ENCODE results near the gene OR8H3. TPM values are rescaled to one million over a fixed set of nuclear protein-coding genes. Genes with fewer than 3 reads are reported as not detected.

OR8H3 gene
- total and polyA plus RNA-seq, 8 donors: not detected

DNA sequence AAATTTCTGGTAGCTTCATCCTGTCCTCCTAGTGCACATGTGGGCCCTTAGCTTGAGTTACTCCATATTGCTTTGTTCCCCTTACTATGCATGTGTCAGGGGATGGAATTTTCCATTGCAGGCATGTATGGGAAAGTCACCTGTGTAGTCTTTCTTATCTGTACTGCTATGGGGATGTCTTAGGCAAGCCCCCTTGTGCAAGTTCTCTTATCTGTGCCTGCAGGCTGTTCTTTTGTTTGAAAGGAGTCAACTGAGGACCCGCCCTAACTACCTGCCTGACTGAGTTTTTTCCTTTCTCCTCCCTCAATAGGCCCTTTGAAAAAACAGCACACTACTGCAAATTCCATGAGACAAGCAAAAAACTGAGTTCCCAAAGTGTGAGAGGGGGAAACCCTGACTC is 29.2 kb downstream of the OR8H3 start:
- no peak overlapping the region for H3K4me3 ChIP-seq
- H3K36me3 ChIP-seq: no peaks in the 10 kb centered on the region
- TF ChIP-seq, protein P1, sequence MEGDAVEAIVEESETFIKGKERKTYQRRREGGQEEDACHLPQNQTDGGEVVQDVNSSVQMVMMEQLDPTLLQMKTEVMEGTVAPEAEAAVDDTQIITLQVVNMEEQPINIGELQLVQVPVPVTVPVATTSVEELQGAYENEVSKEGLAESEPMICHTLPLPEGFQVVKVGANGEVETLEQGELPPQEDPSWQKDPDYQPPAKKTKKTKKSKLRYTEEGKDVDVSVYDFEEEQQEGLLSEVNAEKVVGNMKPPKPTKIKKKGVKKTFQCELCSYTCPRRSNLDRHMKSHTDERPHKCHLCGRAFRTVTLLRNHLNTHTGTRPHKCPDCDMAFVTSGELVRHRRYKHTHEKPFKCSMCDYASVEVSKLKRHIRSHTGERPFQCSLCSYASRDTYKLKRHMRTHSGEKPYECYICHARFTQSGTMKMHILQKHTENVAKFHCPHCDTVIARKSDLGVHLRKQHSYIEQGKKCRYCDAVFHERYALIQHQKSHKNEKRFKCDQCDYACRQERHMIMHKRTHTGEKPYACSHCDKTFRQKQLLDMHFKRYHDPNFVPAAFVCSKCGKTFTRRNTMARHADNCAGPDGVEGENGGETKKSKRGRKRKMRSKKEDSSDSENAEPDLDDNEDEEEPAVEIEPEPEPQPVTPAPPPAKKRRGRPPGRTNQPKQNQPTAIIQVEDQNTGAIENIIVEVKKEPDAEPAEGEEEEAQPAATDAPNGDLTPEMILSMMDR (IDR thresholded peaks at IDR 0.05): no peak
- no peaks in the 10 kb centered on the region for H3K27me3 ChIP-seq
- H3K4me1 ChIP-seq: no peaks in the 10 kb centered on the region
- H3K9me3 ChIP-seq: peaks cover 0 to 48% of the 10 kb centered on the region in 2 donors
- DNase-seq: no peak
- intact Hi-C loops (cut with DNase I): no loop called here
- ATAC-seq: no peak
- H3K27ac ChIP-seq: no peak overlapping the region

DNA sequence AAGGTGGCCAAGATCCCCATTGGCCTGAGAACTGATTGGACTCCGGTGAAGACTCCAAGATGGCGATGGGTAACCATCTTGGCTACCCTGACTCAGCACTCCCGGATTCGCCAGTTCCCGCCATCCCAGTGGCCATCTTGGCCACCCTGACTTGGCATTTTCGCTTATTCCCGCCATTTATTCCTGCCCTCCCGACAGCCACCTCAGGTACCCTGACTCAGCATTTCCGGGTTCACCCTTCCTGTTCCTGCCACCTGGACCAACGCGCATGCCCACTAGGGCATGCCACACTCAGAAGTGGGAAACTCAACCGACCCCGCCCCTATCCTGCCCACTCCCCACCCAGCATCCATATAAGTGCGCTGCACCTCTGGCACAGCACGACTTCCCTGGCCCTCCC is 30.2 kb downstream of the OR8H3 start:
- no peak for DNase-seq
- Histone ChIP-seq H3K27me3 (no peaks in the 10 kb centered on the region), H3K36me3 (no peaks in the 10 kb centered on the region), H3K27ac (no peak overlapping the region), H3K4me1 (no peaks in the 10 kb centered on the region), H3K9me3 (peaks cover 0 to 43% of the 10 kb centered on the region in 2 donors), H3K4me3 (no peak overlapping the region)
- ATAC-seq: no peak
- intact Hi-C loops (cut with DNase I): no loop called here
- TF ChIP-seq, protein P1 (IDR thresholded peaks at IDR 0.05): no peak

DNA sequence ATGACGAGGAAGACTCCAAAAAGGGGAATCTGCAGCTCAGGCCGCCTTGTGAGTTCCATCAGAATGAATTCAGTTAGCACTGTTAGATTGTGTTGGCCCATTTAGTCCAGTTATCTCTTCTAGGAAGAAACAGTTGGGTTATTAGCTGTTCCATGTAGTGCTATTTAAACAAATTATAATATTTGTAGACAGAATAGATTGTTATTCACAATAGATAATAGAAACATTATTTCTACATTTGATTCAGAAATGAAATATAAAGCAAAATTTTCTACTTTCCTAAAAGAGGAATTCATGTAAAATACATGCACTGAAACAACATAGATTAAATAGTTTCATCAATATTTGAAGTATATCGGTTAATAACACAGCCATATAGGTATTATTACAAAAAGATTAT is 38.0 kb downstream of the OR8H3 start, which contains the start of gene OR8K5:
Gene OR8K5 (minus strand): TSS at position 101 of the 400 bp plus-strand sequence. CDS start 0 bp downstream, at position 101.
- intact Hi-C loops (cut with DNase I): no loop called here
- TF ChIP-seq, protein P1 (IDR thresholded peaks at IDR 0.05): no peak
- H3K27ac ChIP-seq: no peak within 1 kb of the TSS
- no peak for DNase-seq
- H3K4me3 ChIP-seq: no peak within 1 kb of the TSS
- no peaks in the 10 kb centered on the region for H3K4me1 ChIP-seq
- no peak for ATAC-seq
- H3K36me3 ChIP-seq: no peaks in the 10 kb centered on the region
- peaks cover 0 to 13% of the 10 kb centered on the region in 2 donors for H3K9me3 ChIP-seq
- H3K27me3 ChIP-seq: no peaks in the 10 kb centered on the region

- Histone ChIP-seq H3K27ac (no peak overlapping the region), H3K9me3 (peaks cover 0 to 6% of the 10 kb centered on the region in 2 donors), H3K4me3 (no peak overlapping the region), H3K27me3 (no peaks in the 10 kb centered on the region), H3K4me1 (no peaks in the 10 kb centered on the region), H3K36me3 (no peaks in the 10 kb centered on the region)
- TF ChIP-seq, protein P1 (IDR thresholded peaks at IDR 0.05): no peak
- DNase-seq (no peak), ATAC-seq (no peak)
- intact Hi-C loops (cut with DNase I): no loop called here
These were observed 41.6 kb downstream of the OR8H3 start for GRCh38 chr11:56163804-56164203.

DNA sequence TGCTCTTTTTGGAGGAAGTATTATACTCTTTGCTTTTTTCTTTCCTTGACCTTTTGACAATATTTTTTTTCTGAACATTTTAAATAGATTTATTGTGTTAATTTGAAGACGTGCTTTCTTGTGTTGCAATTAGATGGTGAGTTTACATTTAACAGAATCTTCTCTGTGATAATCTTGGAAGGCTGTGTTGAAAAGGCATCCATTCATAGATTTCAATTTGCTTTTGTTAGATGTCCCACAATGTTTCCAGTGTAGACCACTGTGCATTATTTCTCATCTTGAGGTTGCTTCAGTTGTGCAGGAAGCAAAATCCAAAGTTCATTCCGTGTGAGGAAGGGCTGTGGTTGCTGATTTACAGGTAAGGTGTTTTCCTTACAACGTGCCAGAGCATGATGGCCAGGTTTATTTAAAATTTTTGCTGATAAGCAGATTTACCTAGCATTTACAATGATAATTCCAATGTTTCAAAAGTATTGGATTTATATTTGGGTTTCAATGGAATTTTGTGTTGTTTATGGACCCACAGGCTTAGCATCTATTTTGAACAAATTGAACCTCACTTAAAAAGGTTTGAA is 50.2 kb downstream of the OR8H3 start:
- no peak for ATAC-seq
- TF ChIP-seq, protein P1 (IDR thresholded peaks at IDR 0.05): no peak

More for the DNA sequence above, 50.2 kb downstream of the OR8H3 start:
- Histone ChIP-seq H3K4me3 (no peak overlapping the region), H3K27ac (no peak overlapping the region), H3K36me3 (no peaks in the 10 kb centered on the region), H3K4me1 (no peaks in the 10 kb centered on the region), H3K9me3 (no peaks in the 10 kb centered on the region), H3K27me3 (no peaks in the 10 kb centered on the region)
- DNase-seq: no peak
- intact Hi-C loops (cut with DNase I): no loop called here

Other genes with a start within 250 kb of the OR8H3 start
- gene TRIM51, start 239.1 kb upstream of the OR8H3 start, total RNA-seq: not detected
- not detected for gene TRIM51, start 239.1 kb upstream of the OR8H3 start, polyA plus RNA-seq (ENCODE audit: insufficient read length in 6 of 6)
- not detected for gene OR5W2, start 207.8 kb upstream of the OR8H3 start, total RNA-seq
- not detected for gene OR5W2, start 207.8 kb upstream of the OR8H3 start, polyA plus RNA-seq (ENCODE audit: insufficient read length in 6 of 6)
- not detected for gene OR5I1, start 186.0 kb upstream of the OR8H3 start, total RNA-seq
- gene OR5I1, start 186.0 kb upstream of the OR8H3 start, polyA plus RNA-seq (ENCODE audit: insufficient read length in 6 of 6): not detected
- gene OR10AG1, start 152.4 kb upstream of the OR8H3 start, total RNA-seq: not detected
- gene OR10AG1, start 152.4 kb upstream of the OR8H3 start, polyA plus RNA-seq (ENCODE audit: insufficient read length in 6 of 6): not detected
- not detected for gene OR5F1, start 127.7 kb upstream of the OR8H3 start, total RNA-seq
- not detected for gene OR5F1, start 127.7 kb upstream of the OR8H3 start, polyA plus RNA-seq (ENCODE audit: insufficient read length in 6 of 6)
- gene OR5AS1, start 94.7 kb upstream of the OR8H3 start, total RNA-seq: not detected
- under 1 TPM; 0.04 to 0.14 (median 0.07) TPM for gene OR5AS1, start 94.7 kb upstream of the OR8H3 start, polyA plus RNA-seq (ENCODE audit: insufficient read length in 6 of 6)
- not detected for gene OR8I2, start 29.1 kb upstream of the OR8H3 start, total RNA-seq
- not detected for gene OR8I2, start 29.1 kb upstream of the OR8H3 start, polyA plus RNA-seq (ENCODE audit: insufficient read length in 6 of 6)
- not detected for gene OR8H2, start 18.7 kb upstream of the OR8H3 start, total RNA-seq
- under 1 TPM in 3 of 6 donors, not detected in 3; 0.04 to 0.07 (median 0.06) TPM for gene OR8H2, start 18.7 kb upstream of the OR8H3 start, polyA plus RNA-seq (ENCODE audit: insufficient read length in 6 of 6)
- not detected for gene OR8J3, start 17.8 kb downstream of the OR8H3 start, total RNA-seq
- gene OR8J3, start 17.8 kb downstream of the OR8H3 start, polyA plus RNA-seq (ENCODE audit: insufficient read length in 6 of 6): not detected
- gene OR8K5, start 37.9 kb downstream of the OR8H3 start, total RNA-seq: not detected
- gene OR8K5, start 37.9 kb downstream of the OR8H3 start, polyA plus RNA-seq (ENCODE audit: insufficient read length in 6 of 6): not detected
- not detected for gene OR5J2, start 54.2 kb downstream of the OR8H3 start, total RNA-seq
- gene OR5J2, start 54.2 kb downstream of the OR8H3 start, polyA plus RNA-seq (ENCODE audit: insufficient read length in 6 of 6): not detected
- not detected for gene OR5T2, start 111.9 kb downstream of the OR8H3 start, total RNA-seq
- gene OR5T2, start 111.9 kb downstream of the OR8H3 start, polyA plus RNA-seq (ENCODE audit: insufficient read length in 6 of 6): not detected
- gene OR5T3, start 129.9 kb downstream of the OR8H3 start, total RNA-seq: not detected
- gene OR5T3, start 129.9 kb downstream of the OR8H3 start, polyA plus RNA-seq (ENCODE audit: insufficient read length in 6 of 6): not detected
- gene OR5T1, start 151.8 kb downstream of the OR8H3 start, total RNA-seq: not detected
- not detected for gene OR5T1, start 151.8 kb downstream of the OR8H3 start, polyA plus RNA-seq (ENCODE audit: insufficient read length in 6 of 6)
- not detected for gene OR8H1, start 169.9 kb downstream of the OR8H3 start, total RNA-seq
- under 1 TPM in 2 of 6 donors, not detected in 4; 0.04 to 0.06 TPM for gene OR8H1, start 169.9 kb downstream of the OR8H3 start, polyA plus RNA-seq (ENCODE audit: insufficient read length in 6 of 6)
- not detected for gene OR8K3, start 192.8 kb downstream of the OR8H3 start, total RNA-seq
- gene OR8K3, start 192.8 kb downstream of the OR8H3 start, polyA plus RNA-seq (ENCODE audit: insufficient read length in 6 of 6): not detected
- not detected for gene OR8K1, start 223.7 kb downstream of the OR8H3 start, total RNA-seq
- not detected for gene OR8K1, start 223.7 kb downstream of the OR8H3 start, polyA plus RNA-seq (ENCODE audit: insufficient read length in 6 of 6)
- not detected for gene OR8J1, start 231.9 kb downstream of the OR8H3 start, total RNA-seq
- gene OR8J1, start 231.9 kb downstream of the OR8H3 start, polyA plus RNA-seq (ENCODE audit: insufficient read length in 6 of 6): not detected

Data from left lung (tissue), 10 donors.